22Rv1 (cell line): Measurements from ENCODE around the gene OSBPL3.

ENCODE experiments used
- ZFX ChIP-seq: fragments of 450-650 bp; IDR thresholded peaks from 2 replicates; pipeline ENCODE4 v1.6.1; 2017; ENCODE audit warnings: antibody characterized with exemption, borderline replicate concordance
- TF ChIP-seq, protein P1 (sequence below): fragments of 450-650 bp; IDR thresholded peaks from 2 replicates; pipeline ENCODE4 v1.5.1; 2017; ENCODE audit warnings: mild to moderate bottlenecking

DNA sequence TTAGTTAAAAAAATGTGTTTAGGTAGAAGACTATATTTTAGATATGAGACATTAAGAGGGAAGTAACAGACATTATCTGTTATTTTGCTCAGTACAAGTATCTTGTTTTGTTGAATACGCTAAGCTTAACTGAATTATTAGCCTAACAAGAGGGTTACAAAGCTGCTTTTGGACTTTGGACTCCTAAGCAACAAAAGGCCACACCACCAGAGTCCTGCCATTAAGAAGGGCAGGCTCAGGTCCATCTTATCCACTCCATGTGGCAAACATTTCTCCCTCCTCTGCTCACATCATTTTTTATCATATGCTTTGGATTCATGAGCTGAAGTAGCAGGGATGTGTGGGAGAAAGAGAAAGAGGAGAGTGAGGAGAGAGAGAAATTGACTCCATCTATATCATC, 33.5 kb downstream of the OSBPL3 start:
- TF ChIP-seq, protein P1, sequence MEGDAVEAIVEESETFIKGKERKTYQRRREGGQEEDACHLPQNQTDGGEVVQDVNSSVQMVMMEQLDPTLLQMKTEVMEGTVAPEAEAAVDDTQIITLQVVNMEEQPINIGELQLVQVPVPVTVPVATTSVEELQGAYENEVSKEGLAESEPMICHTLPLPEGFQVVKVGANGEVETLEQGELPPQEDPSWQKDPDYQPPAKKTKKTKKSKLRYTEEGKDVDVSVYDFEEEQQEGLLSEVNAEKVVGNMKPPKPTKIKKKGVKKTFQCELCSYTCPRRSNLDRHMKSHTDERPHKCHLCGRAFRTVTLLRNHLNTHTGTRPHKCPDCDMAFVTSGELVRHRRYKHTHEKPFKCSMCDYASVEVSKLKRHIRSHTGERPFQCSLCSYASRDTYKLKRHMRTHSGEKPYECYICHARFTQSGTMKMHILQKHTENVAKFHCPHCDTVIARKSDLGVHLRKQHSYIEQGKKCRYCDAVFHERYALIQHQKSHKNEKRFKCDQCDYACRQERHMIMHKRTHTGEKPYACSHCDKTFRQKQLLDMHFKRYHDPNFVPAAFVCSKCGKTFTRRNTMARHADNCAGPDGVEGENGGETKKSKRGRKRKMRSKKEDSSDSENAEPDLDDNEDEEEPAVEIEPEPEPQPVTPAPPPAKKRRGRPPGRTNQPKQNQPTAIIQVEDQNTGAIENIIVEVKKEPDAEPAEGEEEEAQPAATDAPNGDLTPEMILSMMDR, result no peak
- no peak for TF ChIP-seq ZFX
